ENCODE results near the gene ZNF135. TPM values are rescaled to one million over a fixed set of nuclear protein-coding genes. Genes with fewer than 3 reads are reported as not detected.

ZNF135 gene
- 16.6 TPM for total RNA-seq (ENCODE audit: unreplicated experiment)
- long read RNA-seq, partial matches to known transcripts: 4 of 5 reads
- long read RNA-seq, other reads (novel, unspliced or antisense): 1 of 5 reads

- TF ChIP-seq CTCF (IDR thresholded peaks at IDR 0.05; ENCODE audit: partially characterized antibody, unreplicated experiment): no peak
- peak; percentile 94 for DNase-seq
- Mint-ChIP-seq H3K4me1 (ENCODE audit: low read depth, unreplicated experiment) (peaks cover 5% of the 10 kb centered on the region), H3K4me3 (ENCODE audit: unreplicated experiment) (peak within 1 kb of the TSS; percentile 87), H3K27me3 (ENCODE audit: unreplicated experiment) (peaks cover 17% of the 10 kb centered on the region), H3K36me3 (ENCODE audit: unreplicated experiment) (peaks cover 53% of the 10 kb centered on the region), H3K27ac (ENCODE audit: unreplicated experiment) (peak within 1 kb of the TSS; percentile 97), H3K9me3 (ENCODE audit: unreplicated experiment) (peaks cover 40% of the 10 kb centered on the region)
Measured at GRCh38 chr19:58059003-58059670, at the start of gene ZNF135. TSS of gene ZNF135 (plus strand) at chr19:58059282. CDS start at chr19:58060003, 721 bp downstream.

GRCh38 chr19:58009301-58009665 is 49.8 kb upstream of the ZNF135 start:
- peak overlapping the region; percentile 79 for H3K4me3 Mint-ChIP-seq (ENCODE audit: unreplicated experiment)
- H3K4me1 Mint-ChIP-seq (ENCODE audit: low read depth, unreplicated experiment): peaks cover 3% of the 10 kb centered on the region
- no peak for TF ChIP-seq CTCF (IDR thresholded peaks at IDR 0.05; ENCODE audit: partially characterized antibody, unreplicated experiment)
- H3K27ac Mint-ChIP-seq (ENCODE audit: unreplicated experiment): no peak overlapping the region
- H3K27me3 Mint-ChIP-seq (ENCODE audit: unreplicated experiment): peaks cover 20% of the 10 kb centered on the region
- H3K9me3 Mint-ChIP-seq (ENCODE audit: unreplicated experiment): peaks cover 37% of the 10 kb centered on the region
- no peak for DNase-seq
- H3K36me3 Mint-ChIP-seq (ENCODE audit: unreplicated experiment): peaks cover 47% of the 10 kb centered on the region

- H3K27ac Mint-ChIP-seq (ENCODE audit: unreplicated experiment): peak overlapping the region; percentile 55
- no peak for TF ChIP-seq CTCF (IDR thresholded peaks at IDR 0.05; ENCODE audit: partially characterized antibody, unreplicated experiment)
- DNase-seq: peak; percentile 88
- peak overlapping the region; percentile 79 for H3K4me3 Mint-ChIP-seq (ENCODE audit: unreplicated experiment)
- H3K36me3 Mint-ChIP-seq (ENCODE audit: unreplicated experiment): peaks cover 42% of the 10 kb centered on the region
- H3K4me1 Mint-ChIP-seq (ENCODE audit: low read depth, unreplicated experiment): no peaks in the 10 kb centered on the region
- H3K9me3 Mint-ChIP-seq (ENCODE audit: unreplicated experiment): peaks cover 32% of the 10 kb centered on the region
- peaks cover 15% of the 10 kb centered on the region for H3K27me3 Mint-ChIP-seq (ENCODE audit: unreplicated experiment)
Measured at GRCh38 chr19:58009666-58010301, 49.3 kb upstream of the ZNF135 start.

GRCh38 chr19:58010507-58010906 is 48.6 kb upstream of the ZNF135 start:
- no peak for DNase-seq
- Mint-ChIP-seq H3K4me3 (ENCODE audit: unreplicated experiment) (peak overlapping the region; percentile 42), H3K36me3 (ENCODE audit: unreplicated experiment) (peaks cover 35% of the 10 kb centered on the region), H3K27ac (ENCODE audit: unreplicated experiment) (no peak overlapping the region), H3K9me3 (ENCODE audit: unreplicated experiment) (peaks cover 31% of the 10 kb centered on the region), H3K4me1 (ENCODE audit: low read depth, unreplicated experiment) (no peaks in the 10 kb centered on the region), H3K27me3 (ENCODE audit: unreplicated experiment) (peaks cover 15% of the 10 kb centered on the region)
- TF ChIP-seq CTCF (IDR thresholded peaks at IDR 0.05; ENCODE audit: partially characterized antibody, unreplicated experiment): no peak

- no peak overlapping the region for H3K4me3 Mint-ChIP-seq (ENCODE audit: unreplicated experiment)
- peaks cover 15% of the 10 kb centered on the region for H3K27me3 Mint-ChIP-seq (ENCODE audit: unreplicated experiment)
- H3K27ac Mint-ChIP-seq (ENCODE audit: unreplicated experiment): no peak overlapping the region
- no peaks in the 10 kb centered on the region for H3K4me1 Mint-ChIP-seq (ENCODE audit: low read depth, unreplicated experiment)
- no peak for DNase-seq
- peaks cover 11% of the 10 kb centered on the region for H3K9me3 Mint-ChIP-seq (ENCODE audit: unreplicated experiment)
- H3K36me3 Mint-ChIP-seq (ENCODE audit: unreplicated experiment): peaks cover 14% of the 10 kb centered on the region
- TF ChIP-seq CTCF (IDR thresholded peaks at IDR 0.05; ENCODE audit: partially characterized antibody, unreplicated experiment): no peak
Measured at GRCh38 chr19:58014141-58014540, 44.9 kb upstream of the ZNF135 start.

Data from glutamatergic neuron (in vitro differentiated cells).